ENCODE results near the gene RUBCNL. TPM values are rescaled to one million over a fixed set of nuclear protein-coding genes. Genes with fewer than 3 reads are reported as not detected.

The RUBCNL gene
- total and polyA plus RNA-seq, 9 of the 15 experiments (the other 6 are each of a cell fraction or from before 2014, with no cell fraction given) = 0.04 to 0.35 (median 0.12) TPM; not detected in 3

- ATAC-seq (no peak), DNase-seq (ENCODE audit: extremely low read depth in 1 of 4, low spot score in 3 of 4) (no peak), FAIRE-seq (no peak)
- POLR2A ChIA-PET = no interaction called here
- Histone ChIP-seq H3K4me1 (replicated peaks in 1 of 2; ENCODE audit: control insufficient read depth in 2 of 2, insufficient read depth in 2 of 2, low read length in 2 of 2) (no peaks in the 10 kb centered on the region; a peak in 1 of 5 replicates), H3K4me3 (no peak overlapping the region), H3K27ac (ENCODE audit: extremely low read depth, low read depth, low read length) (no peak overlapping the region), H3K9me3 (replicated peaks; ENCODE audit: control insufficient read depth, insufficient read depth, low read depth, low read length) (no peaks in the 10 kb centered on the region), H3K79me2 (ENCODE audit: control insufficient read depth, insufficient read depth, low read length) (no peaks in the 10 kb centered on the region), H3K27me3 (ENCODE audit: control insufficient read depth in 2 of 2, insufficient read depth in 2 of 2, low read length in 2 of 2) (no peaks in the 10 kb centered on the region), H4K20me1 (replicated peaks; ENCODE audit: control insufficient read depth, insufficient read depth, low read length) (no peaks in the 10 kb centered on the region), H2AFZ (ENCODE audit: low read depth, low read length) (no peak overlapping the region), H3K9ac (ENCODE audit: insufficient read depth in 1 of 2, low read depth in 2 of 2, low read length in 2 of 2) (no peak overlapping the region), H3K36me3 (ENCODE audit: control insufficient read depth, insufficient read depth, low read length) (no peaks in the 10 kb centered on the region), H3K4me2 (ENCODE audit: insufficient read depth, low read length) (no peak overlapping the region), H3K9me1 (ENCODE audit: control insufficient read depth, insufficient read depth, low read length) (no peaks in the 10 kb centered on the region)
- BruUV-seq (replicated peaks) = no TSS peak
- intact Hi-C loops (cut with micrococcal nuclease) (no loop called here), in situ Hi-C loops (cut with MboI) (no loop called here)
- CTCF ChIA-PET (ENCODE audit: low intra/inter-chr PET ratio) = no interaction called here
- 7% methylated on average over 4 of the region's 4 CpGs for WGBS (ENCODE audit: insufficient coverage, low coverage, missing lambda C conversion rate)
- TF ChIP-seq NR1H2 (CRISPR knock-in tag; IDR thresholded peaks at IDR 0.05) (no peak), CTCF (IDR thresholded peaks at IDR 0.05 in 2 of 3, conservative IDR thresholded peaks at IDR 0.05 in 1 of 3; ENCODE audit: insufficient read depth in 2 of 3, low read depth in 1 of 3, low read length in 3 of 3) (no peak), MEIS2 (IDR thresholded peaks at IDR 0.05; ENCODE audit: partially characterized antibody) (no peak), MEF2D (tag; conservative IDR thresholded peaks at IDR 0.05; ENCODE audit: low read depth) (no peak), DLX4 (CRISPR knock-in tag; IDR thresholded peaks at IDR 0.05) (no peak), NBN (IDR thresholded peaks at IDR 0.05; ENCODE audit: low read depth) (no peak), YY1 (IDR thresholded peaks at IDR 0.05; ENCODE audit: borderline replicate concordance in 1 of 3, control insufficient read depth in 1 of 3, extremely low read depth in 1 of 3, insufficient read depth in 3 of 3, insufficient read length in 1 of 3, insufficient replicate concordance in 2 of 3, low read depth in 1 of 3, low read length in 2 of 3) (no peak), SMAD3 (CRISPR knock-in tag; conservative IDR thresholded peaks at IDR 0.05) (no peak), ZNF449 (CRISPR knock-in tag; IDR thresholded peaks at IDR 0.05) (no peak), NR0B1 (IDR thresholded peaks at IDR 0.05; ENCODE audit: partially characterized antibody) (no peak), ZNF347 (CRISPR knock-in tag; IDR thresholded peaks at IDR 0.05; ENCODE audit: low read depth) (no peak), CBX5 (IDR thresholded peaks at IDR 0.05; ENCODE audit: borderline replicate concordance, low read depth) (no peak), ZNF311 (CRISPR knock-in tag; IDR thresholded peaks at IDR 0.05) (no peak), ZNF518B (CRISPR knock-in tag; IDR thresholded peaks at IDR 0.05) (no peak)
Observed at GRCh38 chr13:46377554-46377953, 9.5 kb downstream of the RUBCNL start.

All from K562 (cell line).